ENCODE measurements around the gene TNIP2.

Gene TNIP2

DNA sequence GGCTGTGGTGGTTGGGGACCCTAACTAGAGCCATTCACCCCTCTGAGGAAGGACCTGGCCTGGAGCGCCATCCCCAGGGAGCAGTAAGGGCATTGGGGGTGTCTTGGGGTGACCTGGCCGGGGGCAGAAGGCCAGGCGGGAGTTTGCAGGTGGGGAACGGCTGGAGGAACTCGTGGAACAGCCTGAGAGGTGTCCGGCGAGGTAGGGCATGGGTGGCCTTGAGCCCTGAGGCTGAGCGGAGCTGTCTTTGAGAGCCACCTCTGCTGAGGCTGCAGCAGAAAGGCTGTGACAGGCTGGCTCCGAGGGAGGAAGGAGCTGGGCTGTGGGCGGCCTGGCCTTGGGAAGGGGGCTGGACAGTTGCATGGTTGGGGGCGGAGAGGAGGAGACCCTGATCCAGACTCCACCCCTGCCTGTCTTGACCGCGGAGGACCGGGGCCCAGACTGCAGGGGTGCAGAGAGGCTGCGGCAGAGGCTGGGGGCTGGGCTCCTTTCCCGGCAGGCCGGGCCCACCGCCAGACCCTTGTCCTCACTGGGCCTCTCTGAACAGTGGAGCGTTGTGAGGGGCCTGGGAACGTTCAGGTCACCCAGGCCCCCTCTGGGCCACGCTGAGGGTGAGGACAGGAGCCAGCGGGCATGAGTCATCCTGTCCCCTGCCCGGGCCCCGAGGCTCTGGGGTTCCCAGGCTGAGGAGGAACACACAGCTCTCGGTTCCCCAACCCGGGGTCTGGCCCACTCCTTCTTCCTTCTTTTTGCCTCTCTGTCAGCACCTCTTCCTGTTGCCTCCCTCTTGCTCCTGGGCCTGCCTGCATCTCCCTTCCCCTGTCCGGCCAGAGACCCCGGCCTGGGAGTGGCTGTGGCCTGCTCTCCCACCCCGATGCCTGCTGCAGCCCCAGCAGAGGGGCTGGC, 44.8 kb upstream of the TNIP2 start:
- ATAC-seq, result peak; percentile 43
- no peak for TF ChIP-seq ZNF8 (CRISPR knock-in tag; IDR thresholded peaks at IDR 0.05)
- no peak for TF ChIP-seq ZNF565 (CRISPR knock-in tag; conservative IDR thresholded peaks at IDR 0.05; ENCODE audit: low read depth)
- TF ChIP-seq ISL1 (CRISPR knock-in tag; IDR thresholded peaks at IDR 0.05), result no peak
- no peak for TF ChIP-seq ZFP3 (CRISPR knock-in tag; IDR thresholded peaks at IDR 0.05)
- no peak for TF ChIP-seq SNAI2 (CRISPR knock-in tag; IDR thresholded peaks at IDR 0.05)

GRCh38 chr4:2799971-2800690, 44.0 kb upstream of the TNIP2 start:
- no peak for ATAC-seq
- no peak for TF ChIP-seq TCF4 (CRISPR knock-in tag; IDR thresholded peaks at IDR 0.05; ENCODE audit: borderline replicate concordance)
- TF ChIP-seq ZNF70 (CRISPR knock-in tag; IDR thresholded peaks at IDR 0.05), result no peak
- TF ChIP-seq CSDC2 (CRISPR knock-in tag; IDR thresholded peaks at IDR 0.05), result no peak
- no peak for TF ChIP-seq ISL1 (CRISPR knock-in tag; IDR thresholded peaks at IDR 0.05)
- no peak for TF ChIP-seq ZFP3 (CRISPR knock-in tag; IDR thresholded peaks at IDR 0.05)
- TF ChIP-seq, protein P1, sequence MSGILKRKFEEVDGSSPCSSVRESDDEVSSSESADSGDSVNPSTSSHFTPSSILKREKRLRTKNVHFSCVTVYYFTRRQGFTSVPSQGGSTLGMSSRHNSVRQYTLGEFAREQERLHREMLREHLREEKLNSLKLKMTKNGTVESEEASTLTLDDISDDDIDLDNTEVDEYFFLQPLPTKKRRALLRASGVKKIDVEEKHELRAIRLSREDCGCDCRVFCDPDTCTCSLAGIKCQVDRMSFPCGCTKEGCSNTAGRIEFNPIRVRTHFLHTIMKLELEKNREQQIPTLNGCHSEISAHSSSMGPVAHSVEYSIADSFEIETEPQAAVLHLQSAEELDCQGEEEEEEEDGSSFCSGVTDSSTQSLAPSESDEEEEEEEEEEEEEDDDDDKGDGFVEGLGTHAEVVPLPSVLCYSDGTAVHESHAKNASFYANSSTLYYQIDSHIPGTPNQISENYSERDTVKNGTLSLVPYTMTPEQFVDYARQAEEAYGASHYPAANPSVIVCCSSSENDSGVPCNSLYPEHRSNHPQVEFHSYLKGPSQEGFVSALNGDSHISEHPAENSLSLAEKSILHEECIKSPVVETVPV (CRISPR knock-in tag; IDR thresholded peaks at IDR 0.05), result no peak
- no peak for TF ChIP-seq OSR1 (CRISPR knock-in tag; IDR thresholded peaks at IDR 0.05)
- no peak for TF ChIP-seq ZFP30 (CRISPR knock-in tag; IDR thresholded peaks at IDR 0.05)
- TF ChIP-seq ZC3H10 (CRISPR knock-in tag; IDR thresholded peaks at IDR 0.05), result no peak
- TF ChIP-seq CREB5 (CRISPR knock-in tag; IDR thresholded peaks at IDR 0.05; ENCODE audit: low read depth), result no peak
- TF ChIP-seq ZNF565 (CRISPR knock-in tag; conservative IDR thresholded peaks at IDR 0.05; ENCODE audit: low read depth), result no peak
- TF ChIP-seq SNAI2 (CRISPR knock-in tag; IDR thresholded peaks at IDR 0.05), result no peak
- TF ChIP-seq, protein P2, sequence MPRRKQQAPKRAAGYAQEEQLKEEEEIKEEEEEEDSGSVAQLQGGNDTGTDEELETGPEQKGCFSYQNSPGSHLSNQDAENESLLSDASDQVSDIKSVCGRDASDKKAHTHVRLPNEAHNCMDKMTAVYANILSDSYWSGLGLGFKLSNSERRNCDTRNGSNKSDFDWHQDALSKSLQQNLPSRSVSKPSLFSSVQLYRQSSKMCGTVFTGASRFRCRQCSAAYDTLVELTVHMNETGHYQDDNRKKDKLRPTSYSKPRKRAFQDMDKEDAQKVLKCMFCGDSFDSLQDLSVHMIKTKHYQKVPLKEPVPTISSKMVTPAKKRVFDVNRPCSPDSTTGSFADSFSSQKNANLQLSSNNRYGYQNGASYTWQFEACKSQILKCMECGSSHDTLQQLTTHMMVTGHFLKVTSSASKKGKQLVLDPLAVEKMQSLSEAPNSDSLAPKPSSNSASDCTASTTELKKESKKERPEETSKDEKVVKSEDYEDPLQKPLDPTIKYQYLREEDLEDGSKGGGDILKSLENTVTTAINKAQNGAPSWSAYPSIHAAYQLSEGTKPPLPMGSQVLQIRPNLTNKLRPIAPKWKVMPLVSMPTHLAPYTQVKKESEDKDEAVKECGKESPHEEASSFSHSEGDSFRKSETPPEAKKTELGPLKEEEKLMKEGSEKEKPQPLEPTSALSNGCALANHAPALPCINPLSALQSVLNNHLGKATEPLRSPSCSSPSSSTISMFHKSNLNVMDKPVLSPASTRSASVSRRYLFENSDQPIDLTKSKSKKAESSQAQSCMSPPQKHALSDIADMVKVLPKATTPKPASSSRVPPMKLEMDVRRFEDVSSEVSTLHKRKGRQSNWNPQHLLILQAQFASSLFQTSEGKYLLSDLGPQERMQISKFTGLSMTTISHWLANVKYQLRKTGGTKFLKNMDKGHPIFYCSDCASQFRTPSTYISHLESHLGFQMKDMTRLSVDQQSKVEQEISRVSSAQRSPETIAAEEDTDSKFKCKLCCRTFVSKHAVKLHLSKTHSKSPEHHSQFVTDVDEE (CRISPR knock-in tag; IDR thresholded peaks at IDR 0.05), result no peak
- no peak for TF ChIP-seq PATZ1 (CRISPR knock-in tag; IDR thresholded peaks at IDR 0.05; ENCODE audit: borderline replicate concordance)

GRCh38 chr4:2799224-2799911, 43.2 kb upstream of the TNIP2 start:
- no peak for TF ChIP-seq SNAI2 (CRISPR knock-in tag; IDR thresholded peaks at IDR 0.05)
- TF ChIP-seq ESRRG (CRISPR knock-in tag; IDR thresholded peaks at IDR 0.05), result no peak
- no peak for TF ChIP-seq CSDC2 (CRISPR knock-in tag; IDR thresholded peaks at IDR 0.05)
- no peak for TF ChIP-seq GLIS3 (CRISPR knock-in tag; IDR thresholded peaks at IDR 0.05)
- no peak for TF ChIP-seq OSR1 (CRISPR knock-in tag; IDR thresholded peaks at IDR 0.05)
- no peak for TF ChIP-seq ZNF8 (CRISPR knock-in tag; IDR thresholded peaks at IDR 0.05)
- no peak for TF ChIP-seq ZNF70 (CRISPR knock-in tag; IDR thresholded peaks at IDR 0.05)
- no peak for TF ChIP-seq TOX (CRISPR knock-in tag; IDR thresholded peaks at IDR 0.05; ENCODE audit: borderline replicate concordance)
- TF ChIP-seq, protein P1 (CRISPR knock-in tag; IDR thresholded peaks at IDR 0.05), result no peak
- TF ChIP-seq PPARA (CRISPR knock-in tag; IDR thresholded peaks at IDR 0.05; ENCODE audit: borderline replicate concordance), result no peak
- TF ChIP-seq ARNTL (CRISPR knock-in tag; IDR thresholded peaks at IDR 0.05; ENCODE audit: borderline replicate concordance, low read depth), result no peak
- TF ChIP-seq ISL1 (CRISPR knock-in tag; IDR thresholded peaks at IDR 0.05), result no peak
- TF ChIP-seq, protein P2 (CRISPR knock-in tag; IDR thresholded peaks at IDR 0.05), result no peak
- no peak for TF ChIP-seq TCF4 (CRISPR knock-in tag; IDR thresholded peaks at IDR 0.05; ENCODE audit: borderline replicate concordance)
- no peak for TF ChIP-seq ZC3H10 (CRISPR knock-in tag; IDR thresholded peaks at IDR 0.05)
- no peak for TF ChIP-seq BACH2 (CRISPR knock-in tag; IDR thresholded peaks at IDR 0.05; ENCODE audit: borderline replicate concordance)
- ATAC-seq, result no peak

All from SK-N-SH treated with all-trans-retinoic acid at 6 μM for 48 hours (cell line).